Activated T-helper 2 cell treated with anti-CD3 and anti-CD28 coated beads, Interferon-gamma antibody, Interleukin-2, Interleukin-4, amounts not matched to agents 10 μg/mL and 5 μg/mL and 100 μg/mL, durations not matched to agents 14 hours and 24 hours and 36 hours (primary cell): ENCODE results near the gene ABCC2. TPM values are rescaled to one million over a fixed set of nuclear protein-coding genes. Genes with fewer than 3 reads are reported as not detected.
"Not testable (repeated sequence)": the region's sequence is repeated elsewhere in the genome, so short reads cannot be mapped to it uniquely, and the experiment has no call there.

ENCODE experiments used
- DNase-seq: peaks from one replicate; pipeline ENCODE4 v3.0.0; 2021; ENCODE audit warnings: low spot score
- H3K27ac Mint-ChIP-seq: one replicate; pipeline ENCODE4 v1.8.0; 2021; ENCODE audit warnings: mixed read lengths
- H3K27me3 Mint-ChIP-seq: one replicate; pipeline ENCODE4 v1.8.0; 2021; ENCODE audit warnings: low read depth, mixed read lengths
- H3K36me3 Mint-ChIP-seq: one replicate; pipeline ENCODE4 v1.8.0; 2021; ENCODE audit warnings: low read depth, mixed read lengths
- H3K4me1 Mint-ChIP-seq: one replicate; pipeline ENCODE4 v1.8.0; 2021; ENCODE audit warnings: low read depth, mixed read lengths
- H3K4me3 Mint-ChIP-seq: one replicate; pipeline ENCODE4 v1.8.0; 2021; ENCODE audit warnings: low read depth, mild to moderate bottlenecking, moderate library complexity, mixed read lengths
- H3K9me3 Mint-ChIP-seq: one replicate; pipeline ENCODE4 v1.8.0; 2021; ENCODE audit warnings: mixed read lengths
- intact Hi-C: fragments of 100-400 bp; cut with micrococcal nuclease; formaldehyde crosslinking; loops from one replicate; pipeline ENCODE4 v1.15.1; 2023
- total RNA-seq: library from RNA; stranded (reverse); gene quantifications from 2 replicates; pipeline ENCODE4 v1.2.3, GENCODE V29; 2022

ABCC2 gene
- total RNA-seq, 1 donor from 2014 or later, result 0.87 TPM

DNA sequence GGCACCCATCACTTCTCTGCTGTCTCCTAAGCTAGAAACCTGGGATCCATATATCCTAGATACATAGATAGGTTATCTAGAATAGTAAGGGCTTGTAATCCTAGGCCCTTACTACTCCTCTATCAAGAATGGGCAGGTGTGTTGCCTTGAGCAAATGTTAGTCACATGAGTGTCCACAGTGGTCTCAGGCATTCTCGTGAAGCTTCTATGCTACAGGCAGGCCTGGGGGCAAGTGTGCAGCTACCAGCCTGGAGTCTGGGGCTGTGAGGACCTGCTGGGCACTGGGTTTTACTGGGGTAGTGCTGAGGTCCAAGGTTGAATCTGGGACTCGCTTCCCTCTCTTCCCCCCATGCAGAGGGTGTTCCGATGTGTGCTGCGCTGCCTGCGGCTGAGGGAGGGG, 91.4 kb downstream of the ABCC2 start:
- no peak for DNase-seq
- Mint-ChIP-seq H3K9me3 (no peaks in the 10 kb centered on the region), H3K27me3 (peaks cover 72% of the 10 kb centered on the region), H3K36me3 (no peaks in the 10 kb centered on the region), H3K27ac (no peak overlapping the region), H3K4me1 (peaks cover 13% of the 10 kb centered on the region), H3K4me3 (no peak overlapping the region)
- intact Hi-C loops, result loop anchor here (5.0 kb wide), 1 partner anchor 133 kb away; the partner anchor contains the start of gene DNMBP

DNA sequence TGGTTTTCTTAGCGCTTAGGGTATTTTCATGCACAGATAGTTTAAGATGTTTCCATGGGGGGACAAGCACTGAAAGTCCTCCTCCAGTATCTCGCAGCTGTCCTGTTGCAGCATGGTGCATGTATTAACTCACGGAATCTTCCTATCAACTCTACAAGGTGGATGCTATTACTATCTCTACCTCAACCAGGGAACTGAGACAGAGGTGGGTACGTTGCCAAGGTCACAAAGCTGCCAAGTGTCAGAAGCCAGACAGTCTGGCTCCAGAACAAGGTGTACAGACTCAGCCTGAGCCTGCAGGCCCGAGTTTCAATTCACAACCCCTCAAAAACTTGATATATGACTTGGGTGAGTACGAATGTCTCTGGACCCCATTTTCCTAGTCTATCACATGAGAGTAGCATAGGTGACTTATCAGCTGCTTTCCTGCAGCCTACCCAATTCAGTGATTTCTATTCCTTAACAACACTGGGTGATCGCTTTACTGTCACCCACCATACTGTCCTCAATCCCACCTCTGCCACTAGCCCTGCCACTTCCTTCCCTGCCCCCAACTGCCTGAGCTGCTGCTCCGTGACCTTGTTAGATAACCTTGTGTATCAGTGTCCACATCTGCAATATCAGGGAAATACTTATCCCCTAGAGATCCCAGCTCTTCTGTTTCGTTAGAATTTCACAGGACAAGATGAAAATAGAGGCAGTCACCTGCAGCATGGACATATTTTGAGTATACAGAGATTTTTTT, 92.1 kb downstream of the ABCC2 start:
- Mint-ChIP-seq H3K9me3 (no peaks in the 10 kb centered on the region), H3K27ac (no peak overlapping the region), H3K36me3 (no peaks in the 10 kb centered on the region), H3K27me3 (peaks cover 67% of the 10 kb centered on the region), H3K4me1 (peaks cover 13% of the 10 kb centered on the region), H3K4me3 (no peak overlapping the region)
- intact Hi-C loops, result loop anchor here (5.0 kb wide), 1 partner anchor 133 kb away; the partner anchor contains the start of gene DNMBP
- DNase-seq, result no peak

DNA sequence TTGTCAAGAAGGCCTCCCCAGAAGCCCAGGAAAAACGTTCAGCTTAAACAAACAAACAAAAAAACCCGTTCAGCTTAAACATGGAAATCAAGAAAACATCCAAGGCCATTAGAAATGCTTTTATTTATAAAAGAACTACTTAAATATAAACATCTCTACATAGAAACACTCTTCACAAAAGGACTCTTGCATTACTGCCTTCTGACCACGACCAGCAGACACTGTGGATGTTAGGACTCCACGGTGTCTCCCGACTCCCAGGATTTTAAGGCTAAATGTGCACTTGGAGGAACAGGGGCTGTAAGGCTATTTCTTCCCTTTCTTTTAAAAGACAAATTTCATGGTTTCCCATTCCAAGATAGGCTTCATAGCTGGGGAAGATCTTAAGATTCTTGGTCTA, 93.0 kb downstream of the ABCC2 start:
- Mint-ChIP-seq H3K36me3 (no peaks in the 10 kb centered on the region), H3K9me3 (no peaks in the 10 kb centered on the region), H3K27ac (no peak overlapping the region), H3K4me1 (peaks cover 4% of the 10 kb centered on the region), H3K4me3 (no peak overlapping the region), H3K27me3 (peaks cover 70% of the 10 kb centered on the region)
- intact Hi-C loops, result no loop called here
- no peak for DNase-seq

DNA sequence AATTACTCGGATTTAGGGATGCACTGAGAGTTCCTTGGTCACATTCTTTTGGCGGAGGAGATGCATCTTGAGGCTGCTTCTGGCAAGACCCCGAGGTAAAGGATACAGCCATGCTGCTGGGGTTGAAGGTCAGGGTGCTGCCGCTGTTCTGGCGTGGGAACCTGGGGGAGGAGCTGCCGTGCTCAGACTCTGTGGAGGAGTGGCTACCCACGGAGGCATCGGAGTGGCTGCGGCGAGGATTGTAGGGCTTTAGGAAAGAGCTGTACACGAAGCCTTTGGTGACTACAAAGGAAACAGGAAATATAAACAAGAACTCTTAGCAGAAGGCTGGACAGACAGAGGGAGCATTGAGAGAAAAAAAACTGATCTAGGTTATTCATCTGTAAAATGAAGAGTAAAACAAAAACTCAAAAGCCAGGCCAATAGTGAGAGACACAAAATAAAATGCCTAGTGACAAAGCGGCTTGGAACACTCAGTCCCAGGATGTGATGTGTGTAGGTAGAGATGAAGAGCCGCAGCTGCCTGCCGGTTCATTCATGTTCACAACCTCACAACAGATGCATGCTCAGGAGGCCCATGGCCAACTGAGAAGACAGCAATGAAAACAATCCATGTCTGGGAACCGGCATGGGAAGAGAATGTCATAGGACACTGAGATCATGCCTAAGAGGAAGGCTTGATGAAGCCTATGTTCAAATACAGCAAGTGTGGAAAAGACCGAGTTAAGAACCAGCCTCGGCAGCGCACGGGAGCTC, 97.8 kb downstream of the ABCC2 start:
- no peak for DNase-seq
- intact Hi-C loops, result no loop called here
- Mint-ChIP-seq H3K4me3 (no peak overlapping the region), H3K27ac (no peak overlapping the region), H3K27me3 (peaks cover 30% of the 10 kb centered on the region), H3K9me3 (no peaks in the 10 kb centered on the region), H3K4me1 (peaks cover 6% of the 10 kb centered on the region), H3K36me3 (no peaks in the 10 kb centered on the region)

DNA sequence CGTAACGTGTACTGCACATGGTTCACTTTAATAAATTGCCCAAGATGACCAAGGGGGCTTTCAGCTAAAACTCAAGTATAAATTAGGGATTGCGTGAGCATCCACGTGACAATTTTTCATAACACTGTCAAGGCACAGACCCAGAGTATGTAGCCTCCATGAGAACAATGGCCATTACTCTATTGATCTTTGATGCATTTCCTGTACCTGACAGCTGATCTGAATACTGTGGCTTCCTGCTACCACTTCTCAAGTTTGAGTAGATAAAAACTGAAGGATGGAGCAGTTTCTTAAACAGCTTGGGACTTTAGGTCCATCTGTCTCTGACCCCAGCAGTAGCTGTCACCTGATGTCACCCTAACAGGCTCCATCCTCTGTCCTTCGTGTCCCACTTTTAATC, 98.9 kb downstream of the ABCC2 start:
- DNase-seq, result no peak
- H3K4me3 Mint-ChIP-seq, result no peak overlapping the region
- H3K27ac Mint-ChIP-seq, result no peak overlapping the region
- H3K36me3 Mint-ChIP-seq, result no peaks in the 10 kb centered on the region
- intact Hi-C loops, result no loop called here
- peaks cover 19% of the 10 kb centered on the region for H3K27me3 Mint-ChIP-seq
- H3K4me1 Mint-ChIP-seq, result peaks cover 6% of the 10 kb centered on the region
- H3K9me3 Mint-ChIP-seq, result no peaks in the 10 kb centered on the region

DNA sequence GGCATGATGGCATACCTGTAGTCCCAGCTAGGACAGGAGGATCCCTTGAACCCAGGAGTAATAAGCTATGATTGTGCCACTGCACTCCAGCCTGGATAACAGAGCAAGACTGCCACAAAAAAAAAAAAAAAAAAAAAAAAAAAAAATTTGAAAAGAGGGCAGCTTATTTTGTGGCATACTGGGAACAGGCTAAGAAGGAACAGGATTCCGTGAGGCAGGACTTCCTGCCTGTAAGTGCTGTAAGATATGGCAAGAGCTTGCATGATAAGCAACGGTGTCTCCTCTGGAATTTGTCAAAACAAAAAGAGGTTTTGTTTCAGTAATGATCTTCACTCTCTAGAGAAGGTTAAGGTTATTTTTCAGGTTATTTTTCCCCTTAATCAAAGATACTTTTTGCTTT, 101.1 kb downstream of the ABCC2 start:
- intact Hi-C loops, result no loop called here
- H3K4me1 Mint-ChIP-seq, result peaks cover 6% of the 10 kb centered on the region
- peaks cover 9% of the 10 kb centered on the region for H3K27me3 Mint-ChIP-seq
- H3K4me3 Mint-ChIP-seq, result no peak overlapping the region
- H3K9me3 Mint-ChIP-seq, result no peaks in the 10 kb centered on the region
- no peak for DNase-seq
- no peaks in the 10 kb centered on the region for H3K36me3 Mint-ChIP-seq
- H3K27ac Mint-ChIP-seq, result no peak overlapping the region

DNA sequence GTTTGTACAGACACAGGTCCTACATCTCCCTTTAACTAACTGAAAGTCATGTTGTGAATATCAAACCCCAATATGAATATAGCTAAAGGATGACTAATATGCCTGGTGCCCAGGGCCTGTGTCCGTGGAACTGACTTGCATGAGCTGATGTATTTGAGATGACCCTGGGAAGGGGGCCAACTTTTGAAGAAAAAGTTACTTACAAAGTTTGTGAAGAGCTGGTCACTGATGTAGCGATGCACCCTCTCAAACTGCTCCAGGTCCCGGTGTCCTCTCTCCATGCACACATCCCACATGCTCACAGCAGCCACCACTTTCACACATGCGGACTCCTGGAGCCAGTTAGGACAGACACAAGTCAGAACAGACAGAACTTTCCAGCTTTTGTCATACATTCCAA, 106.2 kb downstream of the ABCC2 start:
- intact Hi-C loops, result no loop called here
- no peaks in the 10 kb centered on the region for H3K36me3 Mint-ChIP-seq
- H3K4me1 Mint-ChIP-seq, result no peaks in the 10 kb centered on the region
- peaks cover 4% of the 10 kb centered on the region for H3K27me3 Mint-ChIP-seq
- no peak overlapping the region for H3K27ac Mint-ChIP-seq
- no peak overlapping the region for H3K4me3 Mint-ChIP-seq
- no peak for DNase-seq
- H3K9me3 Mint-ChIP-seq, result no peaks in the 10 kb centered on the region

DNA sequence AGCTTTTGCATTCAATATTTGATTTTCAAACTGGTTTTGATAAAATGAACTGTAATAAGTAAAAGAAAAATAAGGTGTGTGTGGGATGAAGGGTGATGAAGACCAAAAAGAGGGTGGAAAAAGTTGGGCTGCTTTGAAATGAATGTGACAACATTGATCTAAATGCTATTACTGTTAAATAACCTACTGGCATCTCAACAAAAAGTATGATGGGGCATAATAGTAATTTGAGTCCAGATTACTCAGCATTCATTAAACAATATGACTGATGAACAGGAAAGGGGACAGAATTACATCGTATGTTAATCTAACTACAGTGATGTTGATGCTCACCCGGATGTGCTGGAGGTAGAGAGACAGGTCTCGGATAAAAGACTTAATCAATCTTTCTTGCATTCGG, 112.2 kb downstream of the ABCC2 start:
- Mint-ChIP-seq H3K27me3 (no peaks in the 10 kb centered on the region), H3K4me1 (no peaks in the 10 kb centered on the region), H3K36me3 (no peaks in the 10 kb centered on the region), H3K27ac (no peak overlapping the region), H3K4me3 (no peak overlapping the region), H3K9me3 (no peaks in the 10 kb centered on the region)
- DNase-seq, result no peak
- intact Hi-C loops, result no loop called here

DNA sequence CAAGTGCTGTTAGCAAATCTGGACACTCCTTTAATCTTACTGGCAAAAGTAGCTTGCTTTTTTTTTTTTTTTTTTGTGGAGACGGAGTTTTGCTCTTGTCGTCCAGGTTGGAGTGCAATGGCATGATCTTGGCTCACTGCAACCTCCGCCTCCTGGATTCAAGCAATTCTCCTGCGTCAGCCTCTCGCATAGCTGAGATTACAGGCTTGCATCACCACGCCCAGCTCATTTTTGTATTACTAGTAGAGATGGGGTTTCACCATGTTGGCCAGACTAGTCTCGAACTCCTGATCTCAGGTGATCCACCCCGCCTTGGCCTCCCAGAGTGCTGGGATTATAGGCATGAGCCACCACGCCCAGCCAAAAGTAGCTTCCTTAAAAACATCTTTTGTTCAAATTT, 112.6 kb downstream of the ABCC2 start:
- H3K4me1 Mint-ChIP-seq, H3K9me3 Mint-ChIP-seq, H3K27ac Mint-ChIP-seq, H3K4me3 Mint-ChIP-seq, H3K27me3 Mint-ChIP-seq, DNase-seq, intact Hi-C loops, H3K36me3 Mint-ChIP-seq: not testable (repeated sequence)

DNA sequence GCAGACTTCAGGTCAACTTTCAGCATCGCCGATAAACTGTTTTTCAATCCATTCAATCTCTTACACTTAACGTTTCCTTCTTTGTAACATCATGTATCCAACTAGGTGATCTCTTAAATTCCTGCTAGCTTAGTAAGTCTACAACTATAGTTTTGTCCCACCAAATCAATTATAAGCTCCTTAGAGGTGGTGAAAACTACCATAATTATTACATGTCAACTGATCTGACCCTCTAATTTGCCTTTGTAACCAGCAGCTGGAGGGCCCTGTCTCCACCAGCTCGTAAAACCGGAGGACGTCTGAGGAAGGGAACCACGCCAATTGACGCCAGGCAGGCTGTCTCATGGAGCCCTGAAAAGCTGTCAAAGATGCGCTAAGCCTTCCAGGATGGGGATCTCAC, 113.4 kb downstream of the ABCC2 start:
- no peak overlapping the region for H3K4me3 Mint-ChIP-seq
- intact Hi-C loops, result no loop called here
- H3K27me3 Mint-ChIP-seq, result no peaks in the 10 kb centered on the region
- no peaks in the 10 kb centered on the region for H3K9me3 Mint-ChIP-seq
- H3K4me1 Mint-ChIP-seq, result no peaks in the 10 kb centered on the region
- DNase-seq, result no peak
- H3K36me3 Mint-ChIP-seq, result no peaks in the 10 kb centered on the region
- no peak overlapping the region for H3K27ac Mint-ChIP-seq

Other genes starting within 250 kb of the ABCC2 start
- gene NKX2-3, start 249.7 kb upstream of the ABCC2 start, total RNA-seq, result not detected in 2 replicates
- 45.0 and 46.5 TPM in 2 replicates for gene SLC25A28, start 162.2 kb upstream of the ABCC2 start, total RNA-seq
- gene ENTPD7, start 123.1 kb upstream of the ABCC2 start, total RNA-seq, result 7.5 and 8.2 TPM in 2 replicates
- 33.9 and 35.2 TPM in 2 replicates for gene COX15, start 50.5 kb upstream of the ABCC2 start, total RNA-seq
- 34.4 and 35.5 TPM in 2 replicates for gene CUTC, start 50.4 kb upstream of the ABCC2 start, total RNA-seq
- gene DNMBP, start 227.3 kb downstream of the ABCC2 start, total RNA-seq, result 1.0 and 1.2 TPM in 2 replicates